Activated naive CD4-positive, alpha-beta T cell treated with anti-CD3 and anti-CD28 coated beads, Interleukin-2, amount 50 U/mL, for 72 hours (primary cell): ENCODE measurements around the gene UQCR11. TPM values are rescaled to one million over a fixed set of nuclear protein-coding genes. Genes with fewer than 3 reads are reported as not detected.
"Not testable (repeated sequence)": the region's sequence is repeated elsewhere in the genome, so short reads cannot be mapped to it uniquely, and the experiment has no call there.

Source experiments
- ATAC-seq, 2 donors: fragments of 150-1000 bp; cut with Tn5 transposase; 2 replicates each; pipeline ENCODE4 v1.10.0; 2021; ENCODE audit warnings: mild to moderate bottlenecking in 2 of 2, moderate library complexity in 2 of 2
- DNase-seq, 2 donors: peaks; one replicate each; pipeline ENCODE4 v3.0.0; 2021 to 2022; ENCODE audit warnings: low spot score in 2 of 2
- H3K27ac Mint-ChIP-seq, 2 donors: one replicate each; pipeline ENCODE4 v1.8.0; 2022; ENCODE audit warnings: mild to moderate bottlenecking in 2 of 2, mixed read lengths in 2 of 2
- H3K36me3 Mint-ChIP-seq, 2 donors: one replicate each; pipeline ENCODE4 v1.8.0; 2022; ENCODE audit warnings: mixed read lengths in 2 of 2
- H3K9me3 Mint-ChIP-seq, 2 donors: one replicate each; pipeline ENCODE4 v1.8.0; 2022; ENCODE audit warnings: mixed read lengths in 2 of 2
- total RNA-seq, 2 donors: library from RNA; stranded (reverse); gene quantifications; one replicate each; pipeline ENCODE4 v1.2.3, GENCODE V29; 2022

The UQCR11 gene
- total RNA-seq, 2 donors from 2014 or later = 163 to 193 TPM

- Mint-ChIP-seq H3K27ac (no peak overlapping the region), H3K9me3 (no peaks in the 10 kb centered on the region), H3K36me3 (peaks cover 0 to under 1% of the 10 kb centered on the region in 2 donors)
- no peak for DNase-seq
- ATAC-seq = no peak
Measured at GRCh38 chr19:1645299-1645698, 40.0 kb upstream of the UQCR11 start.

GRCh38 chr19:1644070-1644469, 38.8 kb upstream of the UQCR11 start:
- Mint-ChIP-seq H3K27ac (no peak overlapping the region), H3K36me3 (no peaks in the 10 kb centered on the region), H3K9me3 (no peaks in the 10 kb centered on the region)
- no peak for ATAC-seq
- no peak for DNase-seq

GRCh38 chr19:1640893-1641448, 35.7 kb upstream of the UQCR11 start:
- not testable (repeated sequence) for H3K27ac Mint-ChIP-seq, H3K36me3 Mint-ChIP-seq, H3K9me3 Mint-ChIP-seq, DNase-seq, ATAC-seq

- H3K36me3 Mint-ChIP-seq = peaks cover 0 to 13% of the 10 kb centered on the region in 2 donors
- DNase-seq (no peak), ATAC-seq (no peak)
- H3K27ac Mint-ChIP-seq = peak overlapping the region in 1 of 2 donors; percentile 63
- H3K9me3 Mint-ChIP-seq = no peaks in the 10 kb centered on the region
Measured at GRCh38 chr19:1636325-1637236, 31.3 kb upstream of the UQCR11 start.

- H3K9me3 Mint-ChIP-seq = no peaks in the 10 kb centered on the region
- ATAC-seq = no peak
- DNase-seq = no peak
- H3K36me3 Mint-ChIP-seq = peaks cover 0 to 13% of the 10 kb centered on the region in 2 donors
- H3K27ac Mint-ChIP-seq = no peak overlapping the region
Measured at GRCh38 chr19:1634938-1635243, 29.6 kb upstream of the UQCR11 start.

- Mint-ChIP-seq H3K27ac (no peak overlapping the region), H3K9me3 (no peaks in the 10 kb centered on the region), H3K36me3 (peaks cover 0 to 13% of the 10 kb centered on the region in 2 donors)
- ATAC-seq = no peak
- DNase-seq = no peak
Measured at GRCh38 chr19:1634242-1634937, 29.1 kb upstream of the UQCR11 start.

GRCh38 chr19:1633269-1633826, 28.1 kb upstream of the UQCR11 start:
- Mint-ChIP-seq H3K27ac (no peak overlapping the region), H3K36me3 (peaks cover 0 to 9% of the 10 kb centered on the region in 2 donors), H3K9me3 (no peaks in the 10 kb centered on the region)
- ATAC-seq = no peak
- DNase-seq = no peak

GRCh38 chr19:1632462-1633268, 27.4 kb upstream of the UQCR11 start:
- Mint-ChIP-seq H3K36me3 (peaks cover 0 to 7% of the 10 kb centered on the region in 2 donors), H3K9me3 (no peaks in the 10 kb centered on the region), H3K27ac (no peak overlapping the region)
- no peak for ATAC-seq
- DNase-seq = no peak

GRCh38 chr19:1631557-1632100, 26.4 kb upstream of the UQCR11 start:
- ATAC-seq = no peak
- Mint-ChIP-seq H3K36me3 (peaks cover 0 to 7% of the 10 kb centered on the region in 2 donors), H3K9me3 (no peaks in the 10 kb centered on the region), H3K27ac (no peak overlapping the region)
- no peak for DNase-seq

GRCh38 chr19:1630811-1631210, 25.5 kb upstream of the UQCR11 start:
- H3K27ac Mint-ChIP-seq = no peak overlapping the region
- ATAC-seq = no peak

GRCh38 chr19:1630012-1630411, 24.8 kb upstream of the UQCR11 start:
- Mint-ChIP-seq H3K27ac (no peak overlapping the region), H3K9me3 (no peaks in the 10 kb centered on the region), H3K36me3 (no peaks in the 10 kb centered on the region)
- ATAC-seq (no peak), DNase-seq (no peak)

More at GRCh38 chr19:1630811-1631210, 25.5 kb upstream of the UQCR11 start:
- Mint-ChIP-seq H3K9me3 (no peaks in the 10 kb centered on the region), H3K36me3 (peaks cover 0 to 5% of the 10 kb centered on the region in 2 donors)
- DNase-seq = no peak

GRCh38 chr19:1629256-1629808, 24.1 kb upstream of the UQCR11 start:
- H3K36me3 Mint-ChIP-seq = no peaks in the 10 kb centered on the region
- DNase-seq = no peak
- H3K27ac Mint-ChIP-seq = no peak overlapping the region
- no peaks in the 10 kb centered on the region for H3K9me3 Mint-ChIP-seq
- ATAC-seq = no peak

- Mint-ChIP-seq H3K9me3 (no peaks in the 10 kb centered on the region), H3K27ac (no peak overlapping the region), H3K36me3 (no peaks in the 10 kb centered on the region)
- ATAC-seq (no peak), DNase-seq (no peak)
Measured at GRCh38 chr19:1627194-1627593, 21.9 kb upstream of the UQCR11 start.

- H3K9me3 Mint-ChIP-seq = no peaks in the 10 kb centered on the region
- ATAC-seq = no peak
- no peak for DNase-seq
- H3K27ac Mint-ChIP-seq = no peak overlapping the region
- H3K36me3 Mint-ChIP-seq = no peaks in the 10 kb centered on the region
Measured at GRCh38 chr19:1626417-1627010, 21.3 kb upstream of the UQCR11 start.

GRCh38 chr19:1624458-1624857, 19.2 kb upstream of the UQCR11 start:
- Mint-ChIP-seq H3K36me3 (no peaks in the 10 kb centered on the region), H3K9me3 (no peaks in the 10 kb centered on the region), H3K27ac (no peak overlapping the region)
- ATAC-seq (peak; percentile 79), DNase-seq (peak in 1 of 2 donors; percentile 65)
